H1 (cell line): ENCODE data around the gene DRD2. TPM values are rescaled to one million over a fixed set of nuclear protein-coding genes. Genes with fewer than 3 reads are reported as not detected.

ENCODE experiments used
- ASH2L ChIP-seq: fragments of 200-600, 300-600 bp; sonication (generic); IDR thresholded peaks from one replicate; pipeline ENCODE4 v1.7.1; 2017; ENCODE audit warnings: low read length
- CBX5 ChIP-seq: fragments of 300-800, 300-1000 bp; sonication (generic); IDR thresholded peaks from 2 replicates; pipeline ENCODE4 v1.7.1; 2016; ENCODE audit warnings: antibody characterized with exemption, low read length, low read depth
- CREB1 ChIP-seq: IDR thresholded peaks from 2 replicates; pipeline ENCODE4 v1.6.1; 2012; ENCODE audit warnings: inconsistent platforms
- EGR1 ChIP-seq: IDR thresholded peaks from 2 replicates; pipeline ENCODE4 v1.6.1; 2011; ENCODE audit warnings: low read depth, low read length, borderline replicate concordance
- EP300 ChIP-seq, 2 experiments: IDR thresholded peaks; 1 replicate in 1 of 2; 2 replicates in 1 of 2; pipeline ENCODE4 v1.6.1; 2011 to 2012; ENCODE audit warnings: low read depth in 2 of 2, low read length in 2 of 2, mild to moderate bottlenecking in 2 of 2, borderline replicate concordance in 1 of 2, inconsistent platforms in 1 of 2, moderate library complexity in 1 of 2
- HDAC2 ChIP-seq, 2 experiments: fragments of 300-600 bp in 1 of 2; sonication (generic) in 1 of 2; IDR thresholded peaks; 2 replicates each; pipeline ENCODE4 v1.6.1; 2011 to 2012; ENCODE audit warnings: low read depth in 2 of 2, low read length in 2 of 2, mild to moderate bottlenecking in 2 of 2, moderate library complexity in 2 of 2, borderline replicate concordance in 1 of 2, inconsistent platforms in 1 of 2
- KDM1A ChIP-seq: fragments of 200-600, 300-600 bp; sonication (generic); IDR thresholded peaks from 2 replicates; pipeline ENCODE4 v1.7.1; 2016; ENCODE audit warnings: mild to moderate bottlenecking, low read length, borderline replicate concordance
- NANOG ChIP-seq: IDR thresholded peaks from 2 replicates; pipeline ENCODE4 v1.6.1; 2011; ENCODE audit warnings: low read length, low read depth, mild to moderate bottlenecking, inconsistent platforms; ENCODE audit not compliant: insufficient read depth, poor library complexity, severe bottlenecking
- POLR2AphosphoS5 ChIP-seq: IDR thresholded peaks from 2 replicates; pipeline ENCODE4 v1.6.1; 2011; ENCODE audit warnings: low read depth, low read length
- RFX5 ChIP-seq: IDR thresholded peaks from 2 replicates; pipeline ENCODE4 v1.6.1; 2011; ENCODE audit warnings: low read depth, low read length, improper control_type of control experiment, borderline replicate concordance
- SIN3A ChIP-seq, 2 experiments: IDR thresholded peaks in 1 of 2; conservative IDR thresholded peaks in 1 of 2; 2 replicates each; pipeline ENCODE4 v1.6.1; 2011 to 2012; ENCODE audit warnings: low read length in 2 of 2, improper control_type of control experiment in 1 of 2, low read depth in 1 of 2, mild to moderate bottlenecking in 1 of 2
- SIX5 ChIP-seq: IDR thresholded peaks from 2 replicates; pipeline ENCODE4 v1.6.1; 2011; ENCODE audit warnings: mild to moderate bottlenecking, low read depth, low read length
- SP2 ChIP-seq: IDR thresholded peaks from 2 replicates; pipeline ENCODE4 v1.6.1; 2012; ENCODE audit warnings: mild to moderate bottlenecking, low read length, inconsistent platforms
- TBP ChIP-seq: IDR thresholded peaks from 2 replicates; pipeline ENCODE4 v1.6.1; 2011; ENCODE audit warnings: low read depth, low read length, improper control_type of control experiment
- TCF12 ChIP-seq: IDR thresholded peaks from 2 replicates; pipeline ENCODE4 v1.6.1; 2011; ENCODE audit warnings: low read depth, mild to moderate bottlenecking, low read length
- polyA plus RNA-seq, 7 experiments: library from polyadenylated mRNA; depleted of rRNA in 3 of 7; stranded (reverse) in 5 of 7; unstranded in 2 of 7; fragments of >200 nt in 5 of 7; fragments of 200-250 nt in 2 of 7; gene quantifications; 1 replicate in 5 of 7; 2 replicates in 1 of 7; 4 replicates in 1 of 7; pipeline versions ENCODE4 v1.2.1 to v1.2.3, GENCODE V29; 2011 to 2013; ENCODE audit warnings: missing spikeins in 2 of 7, mixed read lengths in 2 of 7
- total RNA-seq: library from RNA; stranded (reverse); fragmentation: NEBNext Ultra II Directional; extraction: Animal tissue kit (Norgen Biotek cat#: 25700); gene quantifications from 2 replicates; pipeline ENCODE4 v1.2.1, GENCODE V29; 2021
- TF ChIP-seq, protein P1 (sequence below): IDR thresholded peaks from 2 replicates; pipeline ENCODE4 v1.6.1; 2011; ENCODE audit warnings: low read depth, mild to moderate bottlenecking, low read length; ENCODE audit not compliant: insufficient read depth
- TF ChIP-seq, protein P2 (sequence below): IDR thresholded peaks from 2 replicates; pipeline ENCODE4 v1.6.1; 2012; ENCODE audit warnings: low read length, inconsistent platforms

DRD2 gene
- total and polyA plus RNA-seq, 2 of the 8 experiments (the other 6 are each of a cell fraction or from before 2014, with no cell fraction given) = 0.26 to 0.41 TPM

DNA sequence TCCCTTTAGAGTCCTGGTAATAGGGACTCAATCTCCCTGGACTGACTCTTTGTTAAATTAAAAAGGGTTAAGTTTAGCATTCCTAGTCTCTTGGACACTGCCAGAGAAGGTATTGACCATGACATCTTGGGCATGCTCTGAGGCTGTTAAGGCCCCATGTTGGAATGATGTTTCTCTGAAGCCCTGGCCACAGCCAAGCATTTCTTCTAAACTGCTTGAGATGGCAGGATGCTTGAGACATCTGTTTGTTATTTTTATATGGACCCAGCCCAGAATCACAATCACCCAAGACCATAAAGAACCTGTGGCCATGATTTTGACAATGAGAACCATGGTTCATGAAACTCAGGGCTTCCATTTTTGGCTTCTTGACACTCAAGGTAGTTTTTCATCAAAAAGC lies 93.1 kb downstream of the DRD2 start (continued):
- TF ChIP-seq NANOG (no peak), TBP (no peak), SIX5 (no peak), SIN3A (conservative IDR thresholded peaks at IDR 0.05 in 1 of 2, IDR thresholded peaks at IDR 0.05 in 1 of 2; ENCODE audit: low read depth in 1 of 2, low read length in 2 of 2) (no peak), ASH2L (no peak), EP300 (IDR thresholded peaks at IDR 0.05; ENCODE audit: borderline replicate concordance in 1 of 2, low read depth in 2 of 2, low read length in 2 of 2) (no peak), HDAC2 (IDR thresholded peaks at IDR 0.05; ENCODE audit: borderline replicate concordance in 1 of 2, low read depth in 2 of 2, low read length in 2 of 2) (no peak), SP2 (no peak), EGR1 (no peak), CBX5 (no peak), CREB1 (no peak), RFX5 (no peak), KDM1A (no peak), POLR2AphosphoS5 (no peak), TCF12 (no peak)
- TF ChIP-seq, protein P1, sequence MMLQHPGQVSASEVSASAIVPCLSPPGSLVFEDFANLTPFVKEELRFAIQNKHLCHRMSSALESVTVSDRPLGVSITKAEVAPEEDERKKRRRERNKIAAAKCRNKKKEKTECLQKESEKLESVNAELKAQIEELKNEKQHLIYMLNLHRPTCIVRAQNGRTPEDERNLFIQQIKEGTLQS = no peak
- TF ChIP-seq, protein P2, sequence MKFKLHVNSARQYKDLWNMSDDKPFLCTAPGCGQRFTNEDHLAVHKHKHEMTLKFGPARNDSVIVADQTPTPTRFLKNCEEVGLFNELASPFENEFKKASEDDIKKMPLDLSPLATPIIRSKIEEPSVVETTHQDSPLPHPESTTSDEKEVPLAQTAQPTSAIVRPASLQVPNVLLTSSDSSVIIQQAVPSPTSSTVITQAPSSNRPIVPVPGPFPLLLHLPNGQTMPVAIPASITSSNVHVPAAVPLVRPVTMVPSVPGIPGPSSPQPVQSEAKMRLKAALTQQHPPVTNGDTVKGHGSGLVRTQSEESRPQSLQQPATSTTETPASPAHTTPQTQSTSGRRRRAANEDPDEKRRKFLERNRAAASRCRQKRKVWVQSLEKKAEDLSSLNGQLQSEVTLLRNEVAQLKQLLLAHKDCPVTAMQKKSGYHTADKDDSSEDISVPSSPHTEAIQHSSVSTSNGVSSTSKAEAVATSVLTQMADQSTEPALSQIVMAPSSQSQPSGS = no peak
